Stomach (tissue), 4 donors: Measurements from ENCODE around the gene ARID5B.

ENCODE experiments used
- POLR2A ChIP-seq, 4 donors: fragments of 450-650 bp; IDR thresholded peaks; one replicate each; pipeline ENCODE4 v1.6.1; 2016; ENCODE audit warnings: antibody characterized with exemption in 4 of 4, control low read depth in 2 of 4, mild to moderate bottlenecking in 1 of 4, moderate library complexity in 1 of 4
- POLR2AphosphoS5 ChIP-seq, 3 donors: sonication (generic); formaldehyde crosslinking; IDR thresholded peaks; one replicate each; pipeline ENCODE4 v1.6.1; 2016; ENCODE audit warnings: antibody characterized with exemption in 3 of 3
- TF ChIP-seq, protein P1 (sequence below), 7 experiments: fragments of 450-650 bp in 4 of 7; fragments of 200-600 bp in 3 of 7; sonication (generic) in 3 of 7; IDR thresholded peaks; one replicate each; pipeline ENCODE4 v1.5.1; 2016 to 2019; ENCODE audit warnings: antibody characterized with exemption in 7 of 7, control low read depth in 2 of 7, mild to moderate bottlenecking in 1 of 7

DNA sequence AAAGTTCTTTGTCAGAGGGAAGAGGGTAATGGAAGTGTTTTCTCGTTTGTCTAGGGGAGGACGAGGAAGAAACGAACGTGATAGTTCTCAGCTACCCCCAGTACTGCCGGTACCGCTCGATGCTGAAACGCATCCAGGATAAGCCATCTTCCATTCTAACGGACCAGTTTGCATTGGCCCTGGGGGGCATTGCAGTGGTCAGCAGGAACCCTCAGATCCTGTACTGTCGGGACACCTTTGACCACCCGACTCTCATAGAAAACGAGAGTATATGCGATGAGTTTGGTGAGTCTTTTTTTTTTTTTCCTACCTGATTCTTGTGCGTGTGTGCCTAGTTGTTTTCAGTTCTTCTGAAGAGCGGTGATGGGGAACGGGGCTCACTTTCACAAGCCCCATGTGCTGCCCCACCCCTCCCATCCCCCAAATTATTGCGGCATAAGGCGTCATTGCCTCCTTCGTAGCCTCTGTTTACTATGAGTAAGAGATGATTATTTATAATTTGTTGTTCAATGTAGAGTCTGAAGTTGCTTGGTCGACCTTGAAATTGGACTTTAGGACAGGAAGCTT lies 98.6 kb downstream of the ARID5B start:
- TF ChIP-seq, protein P1, sequence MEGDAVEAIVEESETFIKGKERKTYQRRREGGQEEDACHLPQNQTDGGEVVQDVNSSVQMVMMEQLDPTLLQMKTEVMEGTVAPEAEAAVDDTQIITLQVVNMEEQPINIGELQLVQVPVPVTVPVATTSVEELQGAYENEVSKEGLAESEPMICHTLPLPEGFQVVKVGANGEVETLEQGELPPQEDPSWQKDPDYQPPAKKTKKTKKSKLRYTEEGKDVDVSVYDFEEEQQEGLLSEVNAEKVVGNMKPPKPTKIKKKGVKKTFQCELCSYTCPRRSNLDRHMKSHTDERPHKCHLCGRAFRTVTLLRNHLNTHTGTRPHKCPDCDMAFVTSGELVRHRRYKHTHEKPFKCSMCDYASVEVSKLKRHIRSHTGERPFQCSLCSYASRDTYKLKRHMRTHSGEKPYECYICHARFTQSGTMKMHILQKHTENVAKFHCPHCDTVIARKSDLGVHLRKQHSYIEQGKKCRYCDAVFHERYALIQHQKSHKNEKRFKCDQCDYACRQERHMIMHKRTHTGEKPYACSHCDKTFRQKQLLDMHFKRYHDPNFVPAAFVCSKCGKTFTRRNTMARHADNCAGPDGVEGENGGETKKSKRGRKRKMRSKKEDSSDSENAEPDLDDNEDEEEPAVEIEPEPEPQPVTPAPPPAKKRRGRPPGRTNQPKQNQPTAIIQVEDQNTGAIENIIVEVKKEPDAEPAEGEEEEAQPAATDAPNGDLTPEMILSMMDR (IDR thresholded peaks at IDR 0.05), result no peak
- TF ChIP-seq POLR2AphosphoS5 (IDR thresholded peaks at IDR 0.05), result no peak
- TF ChIP-seq POLR2A (IDR thresholded peaks at IDR 0.05), result no peak
